Epithelial cell of prostate (primary cell): ENCODE measurements around the gene WASF2.

Experiments
- DNase-seq: peaks from one replicate; pipeline ENCODE4 v3.0.0-alpha.2; 2011; ENCODE audit warnings: low read depth, low spot score
- H3K27ac ChIP-seq: fragments of 450-650 bp; 2 replicates; pipeline ENCODE4 v1.5.1; 2017; ENCODE audit warnings: mild to moderate bottlenecking

Gene WASF2

DNA sequence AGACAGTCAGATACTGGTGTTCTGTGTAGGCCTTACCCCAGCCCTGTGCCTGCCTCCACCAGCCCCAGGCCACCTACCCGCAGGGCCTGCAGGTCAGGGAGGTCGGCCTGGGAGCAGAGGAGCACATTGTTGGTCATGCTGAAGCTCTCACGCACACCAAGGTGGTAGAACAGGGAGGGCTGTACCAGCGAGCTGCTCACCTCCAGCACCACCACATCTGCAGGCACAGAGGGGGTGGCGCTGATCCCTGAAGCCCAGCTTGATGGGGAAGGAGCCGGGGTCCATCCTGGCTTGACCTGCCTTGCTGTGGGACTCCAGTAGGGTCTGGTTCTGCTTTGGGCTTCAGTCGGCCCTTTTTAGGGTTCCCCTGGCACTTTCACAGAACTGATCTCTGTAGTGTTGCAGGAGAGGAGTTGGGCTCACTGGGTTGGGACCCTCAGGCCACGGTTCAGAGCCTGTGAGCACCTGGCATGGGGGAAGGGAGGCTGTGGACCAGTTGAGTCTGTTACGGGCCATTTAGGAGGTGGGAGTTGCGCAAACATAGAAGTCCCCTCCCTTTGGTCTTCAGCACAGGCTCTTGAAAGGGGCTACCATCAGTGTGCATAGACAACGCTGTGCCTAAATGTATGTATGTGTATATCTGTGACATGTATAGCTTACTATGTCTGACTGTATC is 125.1 kb downstream of the WASF2 start:
- H3K27ac ChIP-seq = peak overlapping the region; percentile 95

DNA sequence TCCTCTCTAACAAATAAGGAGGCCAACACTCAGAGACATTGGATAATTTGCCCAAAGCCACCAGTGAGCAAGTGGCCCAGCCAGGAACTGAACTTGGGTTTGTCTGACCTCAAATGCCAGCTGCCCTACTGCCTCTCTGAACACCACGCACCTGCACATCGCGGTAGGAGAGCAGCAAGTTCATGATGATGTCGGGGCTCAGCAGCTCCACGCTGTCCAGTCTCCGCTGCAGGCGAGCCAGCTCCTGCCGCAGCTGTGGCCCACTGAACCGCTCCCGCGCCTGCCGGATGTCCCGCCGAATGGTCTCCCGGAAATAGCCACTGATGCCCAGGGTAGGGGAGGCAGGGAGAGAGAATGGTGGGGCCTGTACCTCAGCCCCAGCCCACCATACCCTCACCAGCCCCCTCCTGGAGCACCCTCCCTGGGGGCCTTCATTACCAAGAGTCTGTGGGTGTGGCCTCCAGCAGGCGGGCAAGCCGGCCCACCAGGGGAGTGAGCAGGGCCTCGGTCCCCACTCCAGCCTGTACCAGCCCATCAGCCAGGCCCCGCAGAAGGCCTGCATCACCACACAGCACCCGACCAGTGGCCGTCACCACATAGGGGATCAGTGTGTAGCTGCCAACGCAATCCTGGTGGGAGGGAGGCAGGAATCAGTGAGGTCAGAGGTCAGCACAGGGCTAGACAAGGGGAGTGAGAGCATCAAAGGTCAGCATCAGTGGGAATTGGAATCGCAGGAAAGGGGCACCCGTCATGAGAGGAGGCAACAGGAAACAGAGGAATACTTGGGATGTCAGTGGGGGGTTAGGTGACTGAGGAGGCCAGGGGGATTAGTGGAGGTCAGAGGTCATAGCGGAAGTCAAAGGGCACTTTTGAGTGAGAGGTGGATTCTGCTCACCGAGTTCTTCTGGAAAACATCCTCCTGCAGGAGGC is 125.9 kb downstream of the WASF2 start:
- DNase-seq = no peak
- H3K27ac ChIP-seq = no peak overlapping the region

More for the DNA sequence above, 125.1 kb downstream of the WASF2 start:
- DNase-seq = no peak

DNA sequence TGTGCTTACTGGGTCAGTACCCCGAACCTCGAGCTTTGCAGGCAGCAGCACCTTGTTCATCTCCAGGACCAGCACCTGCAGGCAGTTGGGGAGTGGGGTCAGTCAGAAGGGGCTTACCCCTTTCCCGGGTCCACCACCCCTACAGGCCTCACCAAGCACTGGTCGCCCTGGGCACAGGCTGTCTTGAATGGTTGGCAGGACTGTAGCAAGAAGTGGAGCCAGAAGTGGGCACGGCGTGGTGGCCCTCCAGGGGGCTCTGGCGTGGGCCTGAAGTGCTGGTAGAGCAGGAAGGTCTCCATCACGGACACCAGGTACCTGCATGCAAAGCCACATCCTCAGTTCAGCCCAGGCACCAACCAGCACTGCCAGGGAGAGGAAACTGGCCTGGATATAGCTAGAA is 128.4 kb downstream of the WASF2 start:
- H3K27ac ChIP-seq = no peak overlapping the region
- no peak for DNase-seq

GRCh38 chr1:27361044-27361402 is 128.9 kb downstream of the WASF2 start:
- no peak overlapping the region for H3K27ac ChIP-seq
- DNase-seq = no peak

DNA sequence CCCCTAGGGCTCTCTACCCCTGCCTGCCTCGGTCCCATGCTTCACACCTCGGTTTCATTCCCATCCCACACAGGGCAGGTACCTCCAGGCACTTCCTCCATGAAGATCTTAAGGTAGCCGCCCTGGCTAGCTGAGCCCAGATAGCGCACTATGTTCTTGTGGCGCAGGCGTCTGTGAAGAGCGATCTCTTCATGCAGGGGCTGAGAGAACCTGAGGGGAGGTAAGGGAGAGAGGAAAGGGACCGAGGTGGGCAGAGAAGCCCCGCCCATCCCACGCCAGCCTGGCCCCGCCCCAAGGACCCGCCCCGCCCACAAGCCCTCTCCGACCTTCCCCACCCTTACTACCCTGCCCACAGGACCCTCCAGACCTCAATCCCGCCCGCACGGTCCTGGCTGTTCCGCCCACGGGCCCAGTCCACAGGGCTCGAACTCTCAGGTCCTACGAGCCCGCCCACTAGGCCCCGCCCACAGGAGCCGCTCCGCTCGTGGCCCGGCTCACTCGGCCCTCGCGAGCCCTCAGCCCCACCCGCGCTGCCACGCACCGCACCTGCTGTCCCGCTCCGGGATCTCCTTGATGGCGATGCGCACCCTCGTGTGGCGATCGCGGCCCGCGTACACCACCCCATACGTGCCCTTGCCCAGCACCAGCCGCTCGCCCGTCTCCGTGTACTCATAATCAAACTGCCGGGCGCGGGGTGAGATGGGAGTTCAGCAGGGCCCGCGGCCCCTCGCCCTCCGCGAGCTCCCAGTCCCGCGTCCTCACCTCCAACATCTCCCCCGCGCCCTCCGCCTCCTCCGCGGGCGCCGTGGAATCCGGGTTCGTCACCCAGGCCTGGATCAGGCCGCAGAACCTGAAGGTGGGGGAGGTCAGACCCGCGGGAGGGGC is 129.6 kb downstream of the WASF2 start:
- no peak overlapping the region for H3K27ac ChIP-seq
- no peak for DNase-seq

- H3K27ac ChIP-seq = no peak overlapping the region
- no peak for DNase-seq
Observed at GRCh38 chr1:27359822-27360158, 130.2 kb downstream of the WASF2 start.

GRCh38 chr1:27358928-27359313 is 131.0 kb downstream of the WASF2 start:
- DNase-seq = no peak

GRCh38 chr1:27358038-27358927 is 131.7 kb downstream of the WASF2 start:
- DNase-seq = no peak
- H3K27ac ChIP-seq = no peak overlapping the region

More at GRCh38 chr1:27358928-27359313, 131.0 kb downstream of the WASF2 start:
- no peak overlapping the region for H3K27ac ChIP-seq

GRCh38 chr1:27357281-27358037 is 132.5 kb downstream of the WASF2 start:
- H3K27ac ChIP-seq = no peak overlapping the region
- DNase-seq = no peak

DNA sequence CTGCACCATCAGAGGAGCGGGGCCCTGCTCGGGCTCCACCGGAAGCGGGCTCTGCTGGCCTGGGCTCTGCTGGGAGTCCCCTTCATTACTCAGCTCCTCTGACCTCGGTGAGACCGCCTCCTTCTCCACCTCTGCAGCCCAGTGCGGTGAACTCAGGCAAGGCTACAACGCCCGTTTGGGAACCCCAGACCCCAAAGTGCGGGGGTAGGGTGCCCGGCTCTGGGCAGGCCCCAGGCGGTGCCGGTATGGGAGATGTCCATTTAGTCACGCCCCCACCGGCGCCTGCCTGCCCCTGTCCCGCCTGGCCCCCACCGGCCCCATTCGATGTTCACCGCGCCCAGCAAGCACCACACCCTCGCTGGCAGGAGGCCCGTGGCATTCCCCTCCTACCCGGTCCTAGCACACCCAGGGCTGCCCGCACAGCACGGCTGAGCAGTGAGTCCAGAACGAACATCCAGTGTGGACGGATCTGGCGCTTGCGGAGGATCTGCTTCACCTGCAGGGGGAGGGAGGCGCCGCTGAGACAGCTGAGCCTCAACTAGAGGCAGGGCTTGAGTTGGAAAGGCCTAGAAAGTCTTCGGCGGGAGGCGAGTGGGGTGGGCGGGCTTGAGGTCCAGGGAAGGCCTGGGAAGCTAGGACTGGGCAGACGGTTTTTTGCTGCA is 133.2 kb downstream of the WASF2 start:
- H3K27ac ChIP-seq = no peak overlapping the region
- DNase-seq = no peak

- H3K27ac ChIP-seq = no peak overlapping the region
- no peak for DNase-seq
Observed at GRCh38 chr1:27356277-27356618, 133.7 kb downstream of the WASF2 start.

DNA sequence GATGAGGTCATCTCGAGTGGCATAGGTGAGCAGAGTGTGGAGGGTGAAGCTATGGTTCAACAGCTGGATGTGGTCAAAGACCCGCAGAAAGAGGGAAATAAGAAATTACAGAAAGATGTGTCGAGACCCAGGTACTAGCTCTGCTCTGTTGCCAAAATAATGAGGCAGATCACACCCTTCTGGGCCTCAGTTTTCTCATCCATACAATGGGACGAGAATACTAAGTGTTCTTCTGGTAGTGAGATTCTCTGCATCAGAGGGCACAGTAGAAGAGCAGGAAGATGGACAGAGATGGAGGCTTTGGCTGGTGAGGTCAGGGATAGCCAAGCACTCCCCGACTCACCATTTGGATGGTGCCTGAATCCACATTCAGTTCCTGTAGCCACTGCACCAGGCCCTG is 134.3 kb downstream of the WASF2 start:
- H3K27ac ChIP-seq = no peak overlapping the region
- no peak for DNase-seq
